ENCODE measurements around the gene LYPD6.

DNA sequence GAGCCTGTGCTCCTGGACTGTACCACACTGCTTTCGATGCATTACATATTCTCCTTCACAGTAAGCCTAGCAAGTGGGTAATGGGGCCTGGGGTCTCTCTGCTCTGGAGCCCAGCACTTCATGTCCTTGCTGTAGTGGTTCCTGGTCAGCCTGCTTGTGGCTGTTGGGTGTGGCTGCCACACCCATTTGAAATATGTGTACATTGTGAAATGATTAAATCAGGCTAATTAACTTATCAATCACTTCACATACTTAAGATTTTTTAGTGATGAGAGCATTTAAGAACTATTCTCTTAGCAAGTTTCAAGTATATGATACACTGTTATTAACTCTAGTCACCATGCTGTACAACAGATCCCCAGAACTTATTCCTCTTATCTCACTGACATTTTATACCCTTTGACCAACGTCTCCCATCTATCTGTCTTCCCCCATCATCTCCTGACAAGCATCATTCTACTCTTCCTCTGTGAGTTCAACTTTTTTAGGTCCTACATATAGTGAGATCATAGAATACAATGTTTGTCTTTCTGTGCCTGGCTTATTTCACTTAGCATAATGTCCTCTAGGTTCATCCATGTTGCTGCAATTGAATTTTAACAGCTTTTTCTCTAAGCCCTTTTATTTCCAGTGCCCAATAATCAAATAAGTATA, 92.1 kb downstream of the LYPD6 start:
- TF ChIP-seq, protein P1, sequence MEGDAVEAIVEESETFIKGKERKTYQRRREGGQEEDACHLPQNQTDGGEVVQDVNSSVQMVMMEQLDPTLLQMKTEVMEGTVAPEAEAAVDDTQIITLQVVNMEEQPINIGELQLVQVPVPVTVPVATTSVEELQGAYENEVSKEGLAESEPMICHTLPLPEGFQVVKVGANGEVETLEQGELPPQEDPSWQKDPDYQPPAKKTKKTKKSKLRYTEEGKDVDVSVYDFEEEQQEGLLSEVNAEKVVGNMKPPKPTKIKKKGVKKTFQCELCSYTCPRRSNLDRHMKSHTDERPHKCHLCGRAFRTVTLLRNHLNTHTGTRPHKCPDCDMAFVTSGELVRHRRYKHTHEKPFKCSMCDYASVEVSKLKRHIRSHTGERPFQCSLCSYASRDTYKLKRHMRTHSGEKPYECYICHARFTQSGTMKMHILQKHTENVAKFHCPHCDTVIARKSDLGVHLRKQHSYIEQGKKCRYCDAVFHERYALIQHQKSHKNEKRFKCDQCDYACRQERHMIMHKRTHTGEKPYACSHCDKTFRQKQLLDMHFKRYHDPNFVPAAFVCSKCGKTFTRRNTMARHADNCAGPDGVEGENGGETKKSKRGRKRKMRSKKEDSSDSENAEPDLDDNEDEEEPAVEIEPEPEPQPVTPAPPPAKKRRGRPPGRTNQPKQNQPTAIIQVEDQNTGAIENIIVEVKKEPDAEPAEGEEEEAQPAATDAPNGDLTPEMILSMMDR (IDR thresholded peaks at IDR 0.05; ENCODE audit: extremely low read depth in 1 of 2, insufficient read depth in 1 of 2, low read depth in 1 of 2, low read length in 2 of 2), result no peak
- no peak for TF ChIP-seq POLR2A (IDR thresholded peaks at IDR 0.05; ENCODE audit: low read depth, low read length)

Data from endothelial cell of umbilical vein (primary cell).